Ovary (tissue), 9 donors: Measurements from ENCODE around the gene BLOC1S6. TPM values are rescaled to one million over a fixed set of nuclear protein-coding genes. Genes with fewer than 3 reads are reported as not detected.

ENCODE experiments used
- DNase-seq, 5 donors: peaks; one replicate each; pipeline ENCODE4 v3.0.0-alpha.2; 2019 to 2020
- H3K27ac ChIP-seq, 2 donors: fragments of 200-600 bp; one replicate each; pipeline versions ENCODE4 v1.5.1 to v1.8.0; 2019 to 2022
- H3K27me3 ChIP-seq: fragments of 200-600 bp; one replicate; pipeline ENCODE4 v1.8.0; 2022
- H3K36me3 ChIP-seq: fragments of 200-600 bp; sonication (generic); one replicate; pipeline ENCODE4 v1.5.1; 2019
- H3K4me1 ChIP-seq: one replicate; pipeline ENCODE4 v1.8.1; 2013; ENCODE audit warnings: mild to moderate bottlenecking, moderate library complexity; ENCODE audit not compliant: insufficient read depth
- H3K4me3 ChIP-seq: fragments of 200-600 bp; sonication (generic); one replicate; pipeline ENCODE4 v1.5.1; 2017
- H3K9me3 ChIP-seq, 2 donors: fragments of 200-600 bp in 1 of 2; sonication (generic) in 1 of 2; one replicate each; pipeline versions ENCODE4 v1.5.1 to v1.8.1; 2013 to 2019; ENCODE audit warnings: mild to moderate bottlenecking in 1 of 2, moderate library complexity in 1 of 2
- EP300 ChIP-seq: sonication (generic); formaldehyde crosslinking; IDR thresholded peaks from one replicate; pipeline ENCODE4 v1.6.1; 2017; ENCODE audit warnings: antibody characterized with exemption
- POLR2A ChIP-seq: fragments of 450-650 bp; IDR thresholded peaks from one replicate; pipeline ENCODE4 v1.6.1; 2017; ENCODE audit warnings: antibody characterized with exemption, mild to moderate bottlenecking, moderate library complexity
- WGBS, 3 donors: extraction: QIAGEN DNeasy Blood & Tissue Kit in 1 of 3; methylation state at CpG; one replicate each; pipeline versions ENCODE4 v1.1.5 to v1.1.7; 2013 to 2017; 5-methylcytosine and 5-hydroxymethylcytosine counted together
- intact Hi-C, 4 donors: fragments of 100-400 bp; cut with DNase I; formaldehyde crosslinking; loops; one replicate each; pipeline versions ENCODE4 v1.11.0 to v1.15.1; 2022 to 2023
- polyA plus RNA-seq, 2 donors: library from polyadenylated mRNA; stranded (reverse); fragments of 200-250 nt in 1 of 2; fragments of 350-450 nt in 1 of 2; fragmentation: Illumina TruSeq in 1 of 2; extraction: RNeasy Lipid Tissue Mini Kit (QIAGEN cat#74804) in 1 of 2; gene quantifications; one replicate each; pipeline ENCODE4 v1.2.3, GENCODE V29; 2013 to 2014
- total RNA-seq, 7 donors: library from RNA; depleted of rRNA in 2 of 7; stranded (reverse); fragments of >200 nt in 2 of 7; fragmentation: NEBNext Ultra II Directional in 3 of 7; extraction: Animal tissue kit (Norgen Biotek cat#: 25700) in 3 of 7; gene quantifications; one replicate each; pipeline versions ENCODE4 v1.1.0 to v1.2.4, GENCODE V29; 2016 to 2023
- TF ChIP-seq, protein P1 (sequence below), 3 donors: fragments of 450-650 bp in 2 of 3; fragments of 200-600 bp in 1 of 3; IDR thresholded peaks; one replicate each; pipeline versions ENCODE4 v1.5.1 to v1.8.0; 2016 to 2022; ENCODE audit warnings: antibody characterized with exemption in 3 of 3, mild to moderate bottlenecking in 1 of 3
- donor health status: DM: no; HTN: no; CAD: no; lungs with moderate emphysema.
- donor health status: DM: no; HTN: no; CAD: no.
- donor health status: Bipolar disorder and iron deficiency.
- donor health status: DM: yes; HTN: yes; CAD: no.
- donor health status: DM: no; HTN: no; CAD: no.
- donor health status: DM: yes; HTN: yes; CAD: no.

BLOC1S6 gene
- total and polyA plus RNA-seq, 9 donors: 28.8 to 58.3 (median 46.1) TPM

DNA sequence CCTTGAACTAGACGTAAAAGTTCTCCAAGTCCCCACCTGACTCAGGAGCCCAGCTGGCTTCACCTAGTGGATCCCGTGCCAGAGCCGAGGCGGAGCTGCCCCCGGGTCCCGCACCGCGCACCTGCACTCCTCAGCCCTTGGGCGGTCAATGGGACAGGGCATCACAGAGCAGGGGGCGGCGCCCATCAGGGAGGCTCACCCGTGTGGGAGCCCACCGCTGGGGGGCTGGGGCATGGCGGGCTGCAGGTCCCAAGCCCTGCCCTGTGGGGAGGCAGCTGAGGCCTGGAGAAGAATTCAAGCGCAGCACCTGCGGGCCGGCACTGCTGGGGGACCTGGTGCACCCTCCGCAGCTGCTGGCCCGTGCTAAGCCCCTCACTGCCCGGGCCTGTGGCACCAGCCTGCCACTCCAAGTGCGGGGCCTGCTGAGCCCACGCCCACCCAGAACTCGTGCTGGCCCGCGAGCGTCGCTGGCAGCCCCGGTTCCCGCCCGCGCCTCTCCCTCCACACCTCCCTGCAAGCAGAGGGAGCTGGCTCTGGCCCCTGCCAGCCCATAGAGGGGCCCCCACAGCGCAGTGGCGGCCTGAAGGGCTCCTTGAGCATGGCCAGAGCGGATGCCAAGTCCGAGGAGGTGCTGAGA, 63.8 kb downstream of the BLOC1S6 start:
- Histone ChIP-seq H3K4me3 (no peak overlapping the region), H3K27ac (no peak overlapping the region), H3K9me3 (no peaks in the 10 kb centered on the region), H3K4me1 (no peaks in the 10 kb centered on the region), H3K27me3 (no peaks in the 10 kb centered on the region), H3K36me3 (no peaks in the 10 kb centered on the region)
- intact Hi-C loops: no loop called here
- 97 to 99% (median 98%) methylated on average over 25 to 35 of the region's 35 CpGs for WGBS, 3 donors
- TF ChIP-seq EP300 (no peak), POLR2A (no peak)
- TF ChIP-seq, protein P1, sequence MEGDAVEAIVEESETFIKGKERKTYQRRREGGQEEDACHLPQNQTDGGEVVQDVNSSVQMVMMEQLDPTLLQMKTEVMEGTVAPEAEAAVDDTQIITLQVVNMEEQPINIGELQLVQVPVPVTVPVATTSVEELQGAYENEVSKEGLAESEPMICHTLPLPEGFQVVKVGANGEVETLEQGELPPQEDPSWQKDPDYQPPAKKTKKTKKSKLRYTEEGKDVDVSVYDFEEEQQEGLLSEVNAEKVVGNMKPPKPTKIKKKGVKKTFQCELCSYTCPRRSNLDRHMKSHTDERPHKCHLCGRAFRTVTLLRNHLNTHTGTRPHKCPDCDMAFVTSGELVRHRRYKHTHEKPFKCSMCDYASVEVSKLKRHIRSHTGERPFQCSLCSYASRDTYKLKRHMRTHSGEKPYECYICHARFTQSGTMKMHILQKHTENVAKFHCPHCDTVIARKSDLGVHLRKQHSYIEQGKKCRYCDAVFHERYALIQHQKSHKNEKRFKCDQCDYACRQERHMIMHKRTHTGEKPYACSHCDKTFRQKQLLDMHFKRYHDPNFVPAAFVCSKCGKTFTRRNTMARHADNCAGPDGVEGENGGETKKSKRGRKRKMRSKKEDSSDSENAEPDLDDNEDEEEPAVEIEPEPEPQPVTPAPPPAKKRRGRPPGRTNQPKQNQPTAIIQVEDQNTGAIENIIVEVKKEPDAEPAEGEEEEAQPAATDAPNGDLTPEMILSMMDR (IDR thresholded peaks at IDR 0.05): no peak
- no peak for DNase-seq

DNA sequence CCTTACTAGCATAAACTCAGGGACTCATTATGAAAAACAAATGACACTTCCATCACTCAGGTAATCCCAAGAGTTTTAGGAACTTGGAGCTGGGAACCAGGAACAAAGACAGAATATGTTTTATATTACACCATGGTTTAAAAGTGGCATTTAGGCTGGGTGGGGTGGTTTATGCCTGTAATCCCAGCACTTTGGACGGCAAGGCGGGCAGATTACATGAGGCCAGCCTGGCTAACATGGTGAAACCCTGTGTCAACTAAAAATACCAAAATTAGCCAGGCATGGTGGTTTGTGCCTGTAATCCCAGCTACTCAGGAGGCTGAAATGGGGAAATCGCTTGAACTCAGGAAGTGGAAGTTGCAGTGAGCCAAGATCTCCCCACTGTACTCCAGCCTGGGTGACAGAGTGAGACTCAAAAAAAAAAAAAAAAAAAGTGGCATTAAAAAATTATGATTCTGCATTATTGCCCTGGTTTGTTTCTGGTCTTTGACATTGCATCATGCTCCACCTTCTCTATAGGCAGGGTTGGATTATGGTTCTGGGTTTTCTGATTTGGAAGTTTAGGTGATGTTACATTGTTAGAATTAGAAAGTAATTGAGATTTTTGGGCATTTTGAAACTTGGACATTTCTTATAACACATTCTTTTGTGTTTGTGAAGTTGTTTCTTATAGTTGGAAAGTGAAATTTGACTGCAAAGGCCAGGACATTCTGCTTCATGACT, 66.7 kb downstream of the BLOC1S6 start:
- H3K27ac ChIP-seq: no peak overlapping the region
- intact Hi-C loops: no loop called here

DNA sequence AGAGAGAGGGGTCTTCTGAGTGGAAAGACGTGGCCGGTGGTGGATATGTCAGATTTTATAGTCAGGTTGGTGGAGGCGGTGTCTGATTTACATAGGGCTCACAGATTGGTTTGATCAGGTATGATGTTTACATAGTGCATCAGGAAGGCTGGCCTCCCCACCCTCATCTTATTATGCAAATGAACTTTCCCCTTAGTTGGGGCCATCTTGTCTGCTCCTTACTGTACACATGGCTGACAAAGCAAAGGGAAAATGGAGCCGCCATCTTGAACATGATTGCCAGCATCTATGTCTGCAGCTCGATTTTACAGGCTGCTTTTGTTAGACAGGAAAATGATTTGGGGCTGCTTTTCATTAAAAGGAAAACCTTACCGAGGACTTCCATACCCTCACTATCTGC, 67.6 kb downstream of the BLOC1S6 start:
- TF ChIP-seq, protein P1 (IDR thresholded peaks at IDR 0.05): no peak
- no peak for TF ChIP-seq POLR2A
- no peak for TF ChIP-seq EP300
- Histone ChIP-seq H3K9me3 (no peaks in the 10 kb centered on the region), H3K27me3 (no peaks in the 10 kb centered on the region), H3K4me1 (peaks cover 2% of the 10 kb centered on the region), H3K27ac (no peak overlapping the region), H3K36me3 (no peaks in the 10 kb centered on the region), H3K4me3 (no peak overlapping the region)
- intact Hi-C loops: no loop called here
- no peak for DNase-seq
- 87 to 91% (median 87%) methylated on average over 6 of the region's 6 CpGs for WGBS, 3 donors

More for the DNA sequence above, 66.7 kb downstream of the BLOC1S6 start:
- TF ChIP-seq EP300: no peak
- no peak for TF ChIP-seq POLR2A
- TF ChIP-seq, protein P1 (IDR thresholded peaks at IDR 0.05): no peak
- no peak for DNase-seq
- Histone ChIP-seq H3K36me3 (no peaks in the 10 kb centered on the region), H3K9me3 (no peaks in the 10 kb centered on the region), H3K4me3 (no peak overlapping the region), H3K4me1 (peaks cover 2% of the 10 kb centered on the region), H3K27me3 (no peaks in the 10 kb centered on the region)
- 84 to 88% (median 87%) methylated on average over 3 of the region's 3 CpGs for WGBS, 3 donors

DNA sequence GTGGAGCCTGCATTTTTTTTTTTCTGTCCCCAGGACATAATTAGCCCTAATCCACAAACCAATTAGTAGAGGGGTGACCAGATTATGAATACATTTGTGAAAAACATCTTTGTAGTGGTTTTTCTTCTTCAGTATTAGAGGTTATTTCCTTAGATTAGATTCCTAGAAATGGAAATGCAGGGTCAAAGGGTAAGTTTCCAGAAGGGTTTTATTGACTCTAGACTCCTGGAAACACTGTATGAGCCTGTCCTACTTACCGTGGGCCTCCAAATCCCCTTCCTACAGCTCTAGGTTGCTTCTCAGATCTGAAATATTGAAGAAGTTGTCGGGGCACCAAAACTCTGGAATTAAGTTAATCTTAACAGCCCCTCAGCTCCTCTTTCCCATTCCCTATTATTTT, 70.1 kb downstream of the BLOC1S6 start:
- TF ChIP-seq, protein P1 (IDR thresholded peaks at IDR 0.05): no peak
- 83 to 89% (median 84%) methylated on average over 2 of the region's 2 CpGs for WGBS, 3 donors
- Histone ChIP-seq H3K36me3 (no peaks in the 10 kb centered on the region), H3K27ac (no peak overlapping the region), H3K27me3 (no peaks in the 10 kb centered on the region), H3K4me1 (peaks cover 2% of the 10 kb centered on the region), H3K9me3 (no peaks in the 10 kb centered on the region), H3K4me3 (no peak overlapping the region)
- no peak for DNase-seq
- intact Hi-C loops: no loop called here
